ENCODE data around the gene GID8.

GRCh38 chr20:62888406-62888805, 49.5 kb upstream of the GID8 start:
- TF ChIP-seq POLR2AphosphoS5 (IDR thresholded peaks at IDR 0.05) (no peak), CTCF (IDR thresholded peaks at IDR 0.05) (no peak)
